HepG2 (cell line): Measurements from ENCODE around the gene DDX17. TPM values are rescaled to one million over a fixed set of nuclear protein-coding genes. Genes with fewer than 3 reads are reported as not detected.
A peak's percentile ranks its signal among the peaks of the same experiment; 100 is the strongest.

Experiments
- ATAC-seq: fragments of 200-7000 bp; cut with Tn5 transposase; 3 replicates; pipeline ENCODE4 v1.9.1; 2020; ENCODE audit warnings: mild to moderate bottlenecking, moderate library complexity
- BruUV-seq: library from RNA; stranded (reverse); fragments of 400-500 nt; replicated peaks from 2 replicates; lab custom pipeline; 2021; lab: Mats Ljungman, UMichigan
- CTCF ChIA-PET: fragments of 300-600 bp; formaldehyde crosslinking; extraction: SDS; loops from one replicate; lab custom pipeline; 2021; ENCODE audit warnings: low total read pairs, inconsistent platforms, low intra/inter-chr PET ratio; lab: Yijun Ruan, JAX
- POLR2A ChIA-PET: fragments of 350-600 bp; sonication (Branson Sonifier 250); formaldehyde crosslinking; loops from one replicate; lab custom pipeline; 2020; ENCODE audit warnings: antibody characterized with exemption, inconsistent platforms; lab: Yijun Ruan, JAX
- DNase-seq: peaks from one replicate; pipeline ENCODE4 v3.0.0-alpha.2; 2015; ENCODE audit warnings: low spot score
- FAIRE-seq: peaks from 3 replicates; lab custom pipeline; 2011; peaks lifted over from hg19 to GRCh38; lab: Jason Lieb, UNC
- H2AFZ ChIP-seq: one replicate; pipeline ENCODE4 v1.6.1; 2011; ENCODE audit warnings: low read length, inconsistent platforms
- H3K27ac ChIP-seq: fragments of 300-600 bp; 3 replicates; pipeline ENCODE4 v1.8.0; 2011; ENCODE audit warnings: mixed run types, mild to moderate bottlenecking, mixed read lengths, low read length, inconsistent platforms; ENCODE audit not compliant: insufficient read depth; ENCODE audit errors: extremely low read length
- H3K27me3 ChIP-seq, 2 experiments: fragments of 200-600 bp in 1 of 2; 2 replicates in 1 of 2; 3 replicates in 1 of 2; pipeline versions ENCODE4 v1.6.0 to v1.8.0; 2011; ENCODE audit warnings: low read length in 2 of 2, mild to moderate bottlenecking in 2 of 2, moderate library complexity in 2 of 2, inconsistent platforms in 1 of 2; ENCODE audit not compliant: insufficient read depth in 2 of 2, control insufficient read depth in 1 of 2
- H3K36me3 ChIP-seq, 2 experiments: fragments of 200-600 bp in 1 of 2; replicated peaks in 1 of 2; 2 replicates in 1 of 2; 3 replicates in 1 of 2; pipeline versions ENCODE4 v1.5.1 to v1.8.0; 2011; ENCODE audit warnings: low read length in 2 of 2, inconsistent platforms in 1 of 2; ENCODE audit not compliant: insufficient read depth in 2 of 2, control insufficient read depth in 1 of 2
- H3K4me1 ChIP-seq: 2 replicates; pipeline ENCODE4 v1.5.1; 2012; ENCODE audit warnings: low read length, inconsistent platforms; ENCODE audit not compliant: insufficient read depth
- H3K4me2 ChIP-seq: 2 replicates; pipeline ENCODE4 v1.6.0; 2011; ENCODE audit warnings: low read depth, low read length, inconsistent platforms
- H3K4me3 ChIP-seq, 3 experiments: fragments of 200-600 bp in 1 of 3; sonication (generic), shearing (Covaris generic) in 1 of 3; replicated peaks in 1 of 3; 2 replicates each; pipeline ENCODE4 v1.5.1; 2011 to 2016; ENCODE audit warnings: low read length in 3 of 3, inconsistent platforms in 2 of 3, low read depth in 2 of 3, mild to moderate bottlenecking in 2 of 3, control low read depth in 1 of 3, mixed read lengths in 1 of 3; ENCODE audit not compliant: insufficient read depth in 1 of 3
- H3K79me2 ChIP-seq: one replicate; pipeline ENCODE4 v1.6.1; 2011; ENCODE audit warnings: low read length, inconsistent platforms; ENCODE audit not compliant: insufficient read depth
- H3K9ac ChIP-seq: 2 replicates; pipeline ENCODE4 v1.6.0; 2011; ENCODE audit warnings: mild to moderate bottlenecking, low read depth, low read length, inconsistent platforms; ENCODE audit not compliant: insufficient read depth
- H3K9me3 ChIP-seq: 2 replicates; pipeline ENCODE4 v1.5.1; 2012; ENCODE audit warnings: mild to moderate bottlenecking, low read length
- H4K20me1 ChIP-seq: 2 replicates; pipeline ENCODE4 v1.6.0; 2011; ENCODE audit warnings: inconsistent platforms, mild to moderate bottlenecking, low read length, moderate library complexity; ENCODE audit not compliant: insufficient read depth
- ADNP ChIP-seq: sonication (generic); formaldehyde crosslinking; IDR thresholded peaks from 2 replicates; pipeline ENCODE4 v1.4.0; 2020; ENCODE audit warnings: missing genetic modification reagents
- HNF4G ChIP-seq, 2 experiments: sonication (generic) in 1 of 2; formaldehyde crosslinking in 1 of 2; IDR thresholded peaks; 2 replicates each; pipeline versions ENCODE4 v1.4.0 to v1.6.1; 2011 to 2020; ENCODE audit warnings: borderline replicate concordance in 2 of 2, low read depth in 2 of 2, mild to moderate bottlenecking in 2 of 2, low read length in 1 of 2, missing genetic modification reagents in 1 of 2, moderate library complexity in 1 of 2
- HNRNPL ChIP-seq: fragments of 200-400 bp; formaldehyde crosslinking; IDR thresholded peaks from 2 replicates; pipeline ENCODE4 v1.6.1; 2017; ENCODE audit warnings: mild to moderate bottlenecking, low read depth, low read length
- KDM4B ChIP-seq: sonication (generic); formaldehyde crosslinking; IDR thresholded peaks from 2 replicates; pipeline ENCODE4 v1.4.0; 2020; ENCODE audit warnings: missing genetic modification reagents
- MAZ ChIP-seq, 2 experiments: sonication (generic) in 1 of 2; formaldehyde crosslinking in 1 of 2; IDR thresholded peaks; 2 replicates each; pipeline versions ENCODE4 v1.5.0 to v1.6.1; 2012 to 2020; ENCODE audit warnings: low read depth in 2 of 2, mild to moderate bottlenecking in 2 of 2, borderline replicate concordance in 1 of 2, improper control_type of control experiment in 1 of 2, low read length in 1 of 2, missing genetic modification reagents in 1 of 2, moderate library complexity in 1 of 2
- MEF2D ChIP-seq: sonication (generic); formaldehyde crosslinking; IDR thresholded peaks from 2 replicates; pipeline ENCODE4 v1.5.1; 2020; ENCODE audit warnings: mild to moderate bottlenecking, missing genetic modification reagents
- MLLT10 ChIP-seq: sonication (generic); formaldehyde crosslinking; IDR thresholded peaks from 2 replicates; pipeline ENCODE4 v1.4.0; 2020; ENCODE audit warnings: missing genetic modification reagents
- NFIB ChIP-seq: sonication (generic); formaldehyde crosslinking; IDR thresholded peaks from 2 replicates; pipeline ENCODE4 v1.9.0; 2021; ENCODE audit warnings: missing genetic modification reagents, mild to moderate bottlenecking, borderline replicate concordance
- PATZ1 ChIP-seq: sonication (generic); formaldehyde crosslinking; IDR thresholded peaks from 2 replicates; pipeline ENCODE4 v1.4.0; 2020; ENCODE audit warnings: missing genetic modification reagents
- ZBTB43 ChIP-seq: sonication (generic); formaldehyde crosslinking; conservative IDR thresholded peaks from 2 replicates; pipeline ENCODE4 v1.4.0; 2020; ENCODE audit warnings: missing genetic modification reagents
- ZC3H13 ChIP-seq: sonication (generic); formaldehyde crosslinking; IDR thresholded peaks from 2 replicates; pipeline ENCODE4 v1.8.1; 2023; ENCODE audit warnings: mild to moderate bottlenecking, missing genetic modification reagents, moderate library complexity
- ZKSCAN5 ChIP-seq: sonication (generic); formaldehyde crosslinking; IDR thresholded peaks from 2 replicates; pipeline ENCODE4 v1.5.1; 2020; ENCODE audit warnings: mild to moderate bottlenecking, missing genetic modification reagents
- ZNF678 ChIP-seq: sonication (generic); formaldehyde crosslinking; IDR thresholded peaks from 2 replicates; pipeline ENCODE4 v1.4.0; 2020; ENCODE audit warnings: mild to moderate bottlenecking, missing genetic modification reagents
- ZNF788 ChIP-seq: sonication (generic); formaldehyde crosslinking; IDR thresholded peaks from 2 replicates; pipeline ENCODE4 v1.5.0; 2020; ENCODE audit warnings: mild to moderate bottlenecking, missing genetic modification reagents, borderline replicate concordance
- ZSCAN21 ChIP-seq: sonication (generic); formaldehyde crosslinking; IDR thresholded peaks from 2 replicates; pipeline ENCODE4 v1.8.0; 2022; ENCODE audit warnings: mild to moderate bottlenecking, missing genetic modification reagents, moderate library complexity, borderline replicate concordance
- WGBS: methylation state at CpG from one replicate; pipeline ENCODE4 v1.1.6; 2017; ENCODE audit warnings: low lambda C conversion rate; 5-methylcytosine and 5-hydroxymethylcytosine counted together
- in situ Hi-C: cut with HindIII; loops from 2 replicates; pipeline ENCODE4 v1.10.0; 2017; ENCODE audit warnings: low pct_unique_long_range_greater_than_20kb; ENCODE audit not compliant: extremely low pct_ligation_motif_present
- intact Hi-C: fragments of 100-400 bp; cut with micrococcal nuclease; formaldehyde crosslinking; loops from one replicate; pipeline ENCODE4 v1.10.0; 2022; ENCODE audit not compliant: unreplicated experiment
- polyA plus RNA-seq, 8 experiments: library from polyadenylated mRNA; depleted of rRNA in 3 of 8; stranded (reverse) in 7 of 8; unstranded in 1 of 8; fragments of >200 nt; fragmentation: Illumina TruSeq in 4 of 8; extraction: Trizol in 4 of 8; gene quantifications; 2 replicates each; pipeline versions ENCODE4 v1.2.1 to v1.2.3, GENCODE V29; 2011 to 2016; ENCODE audit warnings: low read depth in 4 of 8, missing spikeins in 1 of 8, mixed read lengths in 1 of 8; ENCODE audit not compliant: insufficient read depth in 1 of 8
- total RNA-seq, 5 experiments: library from RNA; depleted of rRNA; stranded (reverse); fragments of >200 nt; fragmentation: Illumina TruSeq; extraction: Trizol; gene quantifications; 2 replicates each; pipeline ENCODE4 v1.2.3, GENCODE V29; 2016; ENCODE audit warnings: low read depth in 1 of 5
- TF ChIP-seq, protein P1 (sequence below): sonication (generic); formaldehyde crosslinking; IDR thresholded peaks from 2 replicates; pipeline ENCODE4 v1.5.0; 2020; ENCODE audit warnings: missing genetic modification reagents

Gene DDX17
- total and polyA plus RNA-seq, 2 of the 13 experiments (the other 11 are each of a cell fraction or from before 2014, with no cell fraction given): 238 to 344 TPM

DNA sequence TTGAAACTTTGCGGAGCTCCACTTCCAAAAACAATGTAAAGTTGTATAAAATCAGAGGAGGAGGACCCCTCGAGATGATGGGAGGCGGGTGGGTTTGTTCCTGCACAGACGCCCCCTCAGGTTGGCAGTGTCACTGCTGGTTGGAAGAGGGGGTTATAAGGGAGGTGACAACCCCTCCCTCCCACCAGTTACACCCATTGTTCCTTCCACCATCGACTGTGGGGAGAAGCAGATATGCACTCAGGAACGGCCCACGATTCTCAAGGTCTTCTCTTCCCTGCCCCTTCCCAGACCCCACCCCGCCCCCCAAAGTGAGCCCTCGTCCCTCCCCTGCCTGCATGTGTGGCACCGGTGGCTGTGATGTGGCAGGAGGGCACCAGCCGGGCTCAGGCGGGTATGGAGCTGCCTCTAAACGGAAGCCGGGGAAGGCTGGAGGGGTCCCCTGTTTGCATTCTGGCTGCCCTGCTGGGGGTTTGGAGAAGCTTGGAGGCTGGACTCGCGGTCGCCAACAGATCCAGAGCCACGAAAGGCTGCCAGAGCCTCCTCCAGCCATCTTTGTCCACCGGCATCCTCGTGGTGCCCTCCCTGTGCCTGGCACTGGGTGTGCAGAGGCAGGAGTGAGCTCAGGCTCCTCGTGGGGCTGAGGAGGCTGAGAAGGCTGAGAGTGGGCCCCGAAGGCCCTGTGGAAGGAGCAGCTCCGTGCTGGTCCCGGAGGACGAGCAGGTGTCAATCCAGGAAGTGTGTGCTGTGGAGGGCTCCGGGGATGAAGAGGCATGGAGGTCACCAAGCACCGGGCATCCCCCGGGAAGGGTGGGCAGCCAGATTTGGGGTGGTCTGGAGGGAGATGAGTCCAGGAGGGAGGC lies 37.4 kb downstream of the DDX17 start (continued):
- TF ChIP-seq PATZ1 (CRISPR knock-in tag) (0 out of 2 replicates have a peak, but pooled peaks have one; percentile 42), NFIB (CRISPR knock-in tag) (no peak), HNRNPL (0 out of 2 replicates have a peak, but pooled peaks have one; percentile 56), MAZ (IDR thresholded peaks at IDR 0.05; ENCODE audit: borderline replicate concordance, low read depth, low read length) (no peak), MAZ (CRISPR knock-in tag; IDR thresholded peaks at IDR 0.05; ENCODE audit: low read depth) (no peak)
- TF ChIP-seq, all 625 proteins: peak for 7

GRCh38 chr22:38467904-38468442 lies 38.1 kb downstream of the DDX17 start, which contains the start of gene KDELR3:
Gene KDELR3, plus strand, starts transcription at chr22:38468096. Its CDS starts 138 bp downstream, at chr22:38468234.
- H3K9ac ChIP-seq: peak within 1 kb of the TSS; percentile 81
- CTCF ChIA-PET: no interaction called here
- FAIRE-seq (no peak), DNase-seq (no peak), ATAC-seq (peak; percentile 62)
- H3K9me3 ChIP-seq: no peaks in the 10 kb centered on the region
- H3K4me1 ChIP-seq: peaks cover 58% of the 10 kb centered on the region
- no peaks in the 10 kb centered on the region for H4K20me1 ChIP-seq
- H2AFZ ChIP-seq: no peak within 1 kb of the TSS
- peak within 1 kb of the TSS; percentile 21 for H3K27ac ChIP-seq
- peaks cover 0 to 11% of the 10 kb centered on the region in 2 experiments; a peak in 3 of 5 replicates for H3K27me3 ChIP-seq
- H3K79me2 ChIP-seq: no peaks in the 10 kb centered on the region
- peak within 1 kb of the TSS; percentile 96 for H3K4me2 ChIP-seq
- BruUV-seq: no TSS peak
- intact Hi-C loops (no loop called here), in situ Hi-C loops (no loop called here)
- WGBS: 0% methylated on average over 3 of the region's 53 CpGs
- H3K36me3 ChIP-seq: no peaks in the 10 kb centered on the region
- POLR2A ChIA-PET: interaction anchor here (0.9 kb wide), 1 partner anchor 10 kb away, joined by 3 read pairs; no protein-coding TSS in a partner anchor
- peak within 1 kb of the TSS; percentile 64 to 87 (median 75) for H3K4me3 ChIP-seq
- no peak for TF ChIP-seq KDM4B (CRISPR knock-in tag)
- TF ChIP-seq MLLT10 (CRISPR knock-in tag): no peak
- 0 out of 2 replicates have a peak, but pooled peaks have one; percentile 48 for TF ChIP-seq MEF2D (CRISPR knock-in tag)
- TF ChIP-seq ZSCAN21 (CRISPR knock-in tag): no peak
- TF ChIP-seq ZKSCAN5: no peak
- TF ChIP-seq ZNF788: peak; percentile 50; the same call in 1 of the 2 replicates
- TF ChIP-seq, protein P1, sequence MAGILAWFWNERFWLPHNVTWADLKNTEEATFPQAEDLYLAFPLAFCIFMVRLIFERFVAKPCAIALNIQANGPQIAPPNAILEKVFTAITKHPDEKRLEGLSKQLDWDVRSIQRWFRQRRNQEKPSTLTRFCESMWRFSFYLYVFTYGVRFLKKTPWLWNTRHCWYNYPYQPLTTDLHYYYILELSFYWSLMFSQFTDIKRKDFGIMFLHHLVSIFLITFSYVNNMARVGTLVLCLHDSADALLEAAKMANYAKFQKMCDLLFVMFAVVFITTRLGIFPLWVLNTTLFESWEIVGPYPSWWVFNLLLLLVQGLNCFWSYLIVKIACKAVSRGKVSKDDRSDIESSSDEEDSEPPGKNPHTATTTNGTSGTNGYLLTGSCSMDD (CRISPR knock-in tag): no peak
- TF ChIP-seq HNF4G (IDR thresholded peaks at IDR 0.05; ENCODE audit: borderline replicate concordance, low read depth, low read length): no peak
- TF ChIP-seq HNF4G (CRISPR knock-in tag; IDR thresholded peaks at IDR 0.05; ENCODE audit: borderline replicate concordance, low read depth): no peak
- TF ChIP-seq ADNP: no peak
- TF ChIP-seq ZBTB43: no peak
- no peak for TF ChIP-seq ZNF678 (CRISPR knock-in tag)
- 0 out of 2 replicates have a peak, but pooled peaks have one; percentile 48 for TF ChIP-seq ZC3H13
